Esophagus muscularis mucosa (tissue), 4 donors: ENCODE data around the gene TMEM129. TPM values are rescaled to one million over a fixed set of nuclear protein-coding genes. Genes with fewer than 3 reads are reported as not detected.
"Not testable (repeated sequence)": the region's sequence is repeated elsewhere in the genome, so short reads cannot be mapped to it uniquely, and the experiment has no call there.

Experiments
- DNase-seq: peaks from one replicate; pipeline ENCODE4 v3.0.0-alpha.2; 2017; ENCODE audit errors: extremely low spot score
- H3K27ac ChIP-seq, 4 donors: fragments of 200-600 bp; sonication (generic); replicated peaks in 1 of 4; 1 replicate in 3 of 4; 2 replicates in 1 of 4; pipeline ENCODE4 v1.5.1; 2016 to 2019; ENCODE audit warnings: mild to moderate bottlenecking in 1 of 4
- H3K27me3 ChIP-seq, 4 donors: fragments of 200-600 bp; sonication (generic); one replicate each; pipeline versions ENCODE4 v1.5.1 to v1.6.0; 2016 to 2019
- H3K36me3 ChIP-seq, 4 donors: fragments of 200-600 bp; sonication (generic); one replicate each; pipeline ENCODE4 v1.5.1; 2016 to 2019
- H3K4me1 ChIP-seq, 4 donors: fragments of 200-600 bp; sonication (generic); one replicate each; pipeline ENCODE4 v1.5.1; 2016 to 2019
- H3K4me3 ChIP-seq, 4 donors: fragments of 200-600 bp; sonication (generic); 1 replicate in 2 of 4; 2 replicates in 2 of 4; pipeline ENCODE4 v1.5.1; 2016 to 2019; ENCODE audit warnings: mild to moderate bottlenecking in 4 of 4, moderate library complexity in 1 of 4
- H3K9me3 ChIP-seq, 4 donors: fragments of 200-600 bp; sonication (generic); 1 replicate in 3 of 4; 2 replicates in 1 of 4; pipeline ENCODE4 v1.5.1; 2016 to 2019
- EP300 ChIP-seq: sonication (generic); formaldehyde crosslinking; IDR thresholded peaks from one replicate; pipeline ENCODE4 v1.6.1; 2017; ENCODE audit warnings: antibody characterized with exemption
- POLR2A ChIP-seq: fragments of 450-650 bp; IDR thresholded peaks from one replicate; pipeline ENCODE4 v1.6.1; 2017; ENCODE audit warnings: antibody characterized with exemption, moderate library complexity, mild to moderate bottlenecking, low read depth
- POLR2AphosphoS5 ChIP-seq, 2 donors: sonication (generic); formaldehyde crosslinking; IDR thresholded peaks; one replicate each; pipeline ENCODE4 v1.6.1; 2017; ENCODE audit warnings: antibody characterized with exemption in 2 of 2
- WGBS: methylation state at CpG from one replicate; pipeline ENCODE4 v1.1.5; 2018; 5-methylcytosine and 5-hydroxymethylcytosine counted together
- intact Hi-C: fragments of 100-400 bp; cut with DNase I; formaldehyde crosslinking; loops from one replicate; pipeline ENCODE4 v1.15.1; 2023
- total RNA-seq, 4 donors: library from RNA; depleted of rRNA; stranded (reverse); fragments of >200 nt; gene quantifications; one replicate each; pipeline versions ENCODE4 v1.1.0 to v1.2.1, GENCODE V29; 2016
- TF ChIP-seq, protein P1 (sequence below), 3 experiments: fragments of 200-600 bp in 2 of 3; fragments of 450-650 bp in 1 of 3; sonication (generic) in 2 of 3; IDR thresholded peaks; one replicate each; pipeline ENCODE4 v1.5.1; 2017 to 2019; ENCODE audit warnings: antibody characterized with exemption in 3 of 3, mild to moderate bottlenecking in 2 of 3, moderate library complexity in 1 of 3

TMEM129 gene
- total RNA-seq, 4 donors from 2014 or later, result 59.3 to 101 (median 72.6) TPM

DNA sequence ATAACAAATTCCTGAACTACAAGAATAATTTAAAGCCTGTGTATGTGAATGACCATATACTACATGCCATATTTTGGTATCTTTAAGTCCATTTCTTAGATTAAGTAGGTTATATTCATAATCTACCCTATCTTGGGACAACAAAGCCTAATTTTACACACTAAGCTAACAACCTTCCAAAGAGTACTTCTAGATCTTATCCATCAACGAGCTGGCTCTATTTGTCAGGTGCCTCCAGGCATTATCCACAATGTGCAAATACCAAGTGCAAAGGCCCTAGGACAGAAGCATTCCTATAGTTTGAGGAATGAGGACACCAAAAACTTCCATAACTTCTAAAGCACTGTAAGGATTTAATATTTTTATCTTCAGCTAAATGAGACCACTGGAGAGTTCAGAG is 12.5 kb downstream of the TMEM129 start:
- intact Hi-C loops, result no loop called here
- TF ChIP-seq POLR2AphosphoS5 (IDR thresholded peaks at IDR 0.05) (no peak), EP300 (no peak), POLR2A (no peak)
- TF ChIP-seq, protein P1, sequence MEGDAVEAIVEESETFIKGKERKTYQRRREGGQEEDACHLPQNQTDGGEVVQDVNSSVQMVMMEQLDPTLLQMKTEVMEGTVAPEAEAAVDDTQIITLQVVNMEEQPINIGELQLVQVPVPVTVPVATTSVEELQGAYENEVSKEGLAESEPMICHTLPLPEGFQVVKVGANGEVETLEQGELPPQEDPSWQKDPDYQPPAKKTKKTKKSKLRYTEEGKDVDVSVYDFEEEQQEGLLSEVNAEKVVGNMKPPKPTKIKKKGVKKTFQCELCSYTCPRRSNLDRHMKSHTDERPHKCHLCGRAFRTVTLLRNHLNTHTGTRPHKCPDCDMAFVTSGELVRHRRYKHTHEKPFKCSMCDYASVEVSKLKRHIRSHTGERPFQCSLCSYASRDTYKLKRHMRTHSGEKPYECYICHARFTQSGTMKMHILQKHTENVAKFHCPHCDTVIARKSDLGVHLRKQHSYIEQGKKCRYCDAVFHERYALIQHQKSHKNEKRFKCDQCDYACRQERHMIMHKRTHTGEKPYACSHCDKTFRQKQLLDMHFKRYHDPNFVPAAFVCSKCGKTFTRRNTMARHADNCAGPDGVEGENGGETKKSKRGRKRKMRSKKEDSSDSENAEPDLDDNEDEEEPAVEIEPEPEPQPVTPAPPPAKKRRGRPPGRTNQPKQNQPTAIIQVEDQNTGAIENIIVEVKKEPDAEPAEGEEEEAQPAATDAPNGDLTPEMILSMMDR (IDR thresholded peaks at IDR 0.05), result no peak
- WGBS, result 63% methylated on average over 1 of the region's 1 CpG
- Histone ChIP-seq H3K36me3 (peaks cover 4 to 36% (median 21%) of the 10 kb centered on the region in 4 donors), H3K27me3 (no peaks in the 10 kb centered on the region), H3K4me3 (no peak overlapping the region), H3K4me1 (peaks cover 21 to 47% (median 32%) of the 10 kb centered on the region in 4 donors), H3K27ac (no peak overlapping the region), H3K9me3 (no peaks in the 10 kb centered on the region)
- no peak for DNase-seq

DNA sequence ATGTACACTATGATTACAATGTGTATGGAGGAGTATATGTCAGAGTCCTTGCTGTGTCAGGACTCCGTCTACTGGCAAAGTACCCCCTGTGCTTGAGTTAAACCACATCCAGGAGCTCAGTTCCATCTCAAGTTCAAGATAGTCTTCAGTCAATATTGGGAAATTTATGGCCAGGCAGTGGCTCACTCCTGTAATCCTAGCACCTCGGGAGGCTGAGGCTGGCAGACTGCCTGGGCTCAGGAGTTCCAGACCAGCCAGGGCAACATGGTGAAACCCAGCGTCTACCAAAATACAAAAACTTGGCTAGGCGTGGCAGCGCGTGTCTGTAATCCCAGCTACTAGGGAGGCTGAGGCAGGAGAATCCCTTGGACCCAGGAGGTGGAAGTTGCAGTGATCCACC is 14.8 kb downstream of the TMEM129 start:
- Histone ChIP-seq H3K27ac (no peak overlapping the region), H3K9me3 (no peaks in the 10 kb centered on the region), H3K4me1 (peaks cover 13 to 34% (median 23%) of the 10 kb centered on the region in 4 donors), H3K27me3 (no peaks in the 10 kb centered on the region), H3K36me3 (peaks cover 12 to 58% (median 43%) of the 10 kb centered on the region in 4 donors), H3K4me3 (no peak overlapping the region)
- TF ChIP-seq POLR2A (no peak), POLR2AphosphoS5 (IDR thresholded peaks at IDR 0.05) (no peak), EP300 (no peak)
- TF ChIP-seq, protein P1 (IDR thresholded peaks at IDR 0.05), result no peak
- 96% methylated on average over 5 of the region's 6 CpGs for WGBS
- intact Hi-C loops, result no loop called here
- DNase-seq, result no peak

DNA sequence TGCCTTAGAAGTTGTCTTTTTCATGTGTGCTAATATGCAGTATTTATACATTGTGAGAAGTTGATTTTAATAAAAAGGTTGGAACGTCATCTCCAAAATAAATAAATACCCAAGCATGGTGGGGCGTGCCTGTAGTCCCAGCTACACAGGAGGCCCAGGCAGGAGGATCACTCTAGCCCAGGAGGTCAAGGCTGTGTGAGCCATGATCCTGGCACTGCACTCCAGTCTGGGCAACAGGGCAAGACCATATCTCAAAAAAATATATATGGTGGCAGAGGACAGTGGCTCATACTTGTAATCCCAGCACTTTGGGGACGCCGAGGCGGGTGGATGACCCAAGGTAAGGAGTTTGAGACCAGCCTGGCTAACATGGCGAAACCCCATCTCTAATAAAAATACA is 15.4 kb downstream of the TMEM129 start:
- no peak overlapping the region for H3K27ac ChIP-seq
- no peak overlapping the region for H3K4me3 ChIP-seq
- 97% methylated on average over 6 of the region's 6 CpGs for WGBS
- no peak for TF ChIP-seq POLR2A
- peaks cover 12 to 63% (median 46%) of the 10 kb centered on the region in 4 donors for H3K36me3 ChIP-seq
- peaks cover 7 to 27% (median 17%) of the 10 kb centered on the region in 4 donors for H3K4me1 ChIP-seq
- no peaks in the 10 kb centered on the region for H3K27me3 ChIP-seq
- DNase-seq, result no peak
- H3K9me3 ChIP-seq, result no peaks in the 10 kb centered on the region
- intact Hi-C loops, result no loop called here

DNA sequence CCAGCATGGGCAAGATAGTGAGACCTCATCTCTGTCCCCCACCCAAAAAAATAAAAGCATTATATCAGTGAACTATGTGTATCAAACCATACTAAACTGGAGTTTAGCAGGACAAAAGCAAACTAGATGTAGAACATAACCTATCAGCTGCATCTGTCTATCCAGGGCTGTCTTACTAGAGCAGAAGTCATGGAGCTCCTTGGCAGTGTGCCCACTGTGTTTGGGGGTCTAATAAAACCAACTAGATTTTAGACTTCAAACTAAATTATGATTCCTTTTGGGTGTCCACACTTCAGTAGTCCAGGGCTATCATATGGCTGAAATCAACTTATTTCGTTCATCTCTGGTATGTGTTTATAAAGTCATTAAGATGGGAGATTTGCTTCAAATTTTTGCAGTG is 17.3 kb downstream of the TMEM129 start:
- Histone ChIP-seq H3K36me3 (peaks cover 21 to 74% (median 56%) of the 10 kb centered on the region in 4 donors), H3K4me1 (peaks cover 0 to 9% (median 3%) of the 10 kb centered on the region in 4 donors), H3K27ac (no peak overlapping the region), H3K27me3 (no peaks in the 10 kb centered on the region), H3K9me3 (no peaks in the 10 kb centered on the region), H3K4me3 (no peak overlapping the region)
- WGBS, result 74% methylated on average over 1 of the region's 1 CpG
- no peak for DNase-seq
- intact Hi-C loops, result no loop called here
- no peak for TF ChIP-seq EP300
- TF ChIP-seq POLR2A, result no peak
- TF ChIP-seq, protein P1 (IDR thresholded peaks at IDR 0.05), result no peak
- TF ChIP-seq POLR2AphosphoS5 (IDR thresholded peaks at IDR 0.05), result no peak

DNA sequence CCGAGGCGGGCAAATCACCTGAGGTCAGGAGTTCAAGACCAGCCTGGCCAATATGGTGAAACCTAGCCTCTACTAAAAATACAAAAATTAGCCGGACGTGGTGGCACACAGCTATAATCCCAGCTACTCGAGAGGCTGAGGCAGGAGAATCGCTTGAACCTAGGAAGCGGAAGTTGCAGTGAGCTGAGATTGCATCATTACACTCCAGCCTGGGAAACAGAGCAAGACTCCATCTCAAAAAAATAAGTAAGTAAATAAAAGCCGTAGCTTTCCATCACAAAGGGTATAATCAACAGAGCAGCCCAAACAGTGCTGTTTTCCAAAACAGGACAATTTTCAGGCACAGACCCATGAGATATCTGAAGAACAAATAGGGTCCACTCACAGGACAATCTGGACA is 19.5 kb downstream of the TMEM129 start:
- H3K27ac ChIP-seq, DNase-seq, H3K4me3 ChIP-seq, H3K4me1 ChIP-seq, H3K9me3 ChIP-seq, H3K27me3 ChIP-seq, intact Hi-C loops: not testable (repeated sequence)
- peaks cover 37 to 91% (median 77%) of the 10 kb centered on the region in 4 donors for H3K36me3 ChIP-seq
- 80% methylated on average over 8 of the region's 8 CpGs for WGBS

DNA sequence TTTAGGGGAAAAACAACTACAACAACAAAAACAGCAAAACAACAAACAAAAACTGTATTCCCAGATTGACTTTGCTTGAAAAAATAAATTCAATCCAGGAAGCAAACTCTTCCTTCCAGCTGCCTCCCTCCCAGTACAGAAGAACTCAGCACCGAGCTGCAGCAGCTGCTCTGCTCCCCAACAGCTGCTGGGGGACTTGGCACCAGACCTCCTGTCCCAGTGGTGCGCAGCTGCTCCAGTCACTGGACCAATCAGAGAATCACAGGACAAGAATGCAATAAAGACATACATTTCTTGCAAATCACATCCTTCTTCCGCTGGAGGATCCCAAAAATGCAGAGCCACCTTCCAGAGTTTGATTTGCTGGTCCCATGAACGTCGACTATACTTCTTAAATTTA is 25.2 kb downstream of the TMEM129 start:
- 80% methylated on average over 5 of the region's 5 CpGs for WGBS
- Histone ChIP-seq H3K27ac (no peak overlapping the region), H3K27me3 (no peaks in the 10 kb centered on the region), H3K9me3 (no peaks in the 10 kb centered on the region), H3K4me1 (no peaks in the 10 kb centered on the region), H3K4me3 (no peak overlapping the region), H3K36me3 (peaks cover 60 to 100% (median 84%) of the 10 kb centered on the region in 4 donors)
- DNase-seq, result no peak
- no peak for TF ChIP-seq POLR2AphosphoS5 (IDR thresholded peaks at IDR 0.05)
- TF ChIP-seq, protein P1 (IDR thresholded peaks at IDR 0.05), result no peak
- TF ChIP-seq POLR2A, result no peak
- no peak for TF ChIP-seq EP300
- intact Hi-C loops, result no loop called here
